ENCODE measurements around the gene PPFIBP1. TPM values are rescaled to one million over a fixed set of nuclear protein-coding genes. Genes with fewer than 3 reads are reported as not detected.

PPFIBP1 gene
- total and polyA plus RNA-seq, 2 of the 13 experiments (the other 11 are each of a cell fraction or from before 2014, with no cell fraction given), result 16.2 to 21.8 TPM

DNA sequence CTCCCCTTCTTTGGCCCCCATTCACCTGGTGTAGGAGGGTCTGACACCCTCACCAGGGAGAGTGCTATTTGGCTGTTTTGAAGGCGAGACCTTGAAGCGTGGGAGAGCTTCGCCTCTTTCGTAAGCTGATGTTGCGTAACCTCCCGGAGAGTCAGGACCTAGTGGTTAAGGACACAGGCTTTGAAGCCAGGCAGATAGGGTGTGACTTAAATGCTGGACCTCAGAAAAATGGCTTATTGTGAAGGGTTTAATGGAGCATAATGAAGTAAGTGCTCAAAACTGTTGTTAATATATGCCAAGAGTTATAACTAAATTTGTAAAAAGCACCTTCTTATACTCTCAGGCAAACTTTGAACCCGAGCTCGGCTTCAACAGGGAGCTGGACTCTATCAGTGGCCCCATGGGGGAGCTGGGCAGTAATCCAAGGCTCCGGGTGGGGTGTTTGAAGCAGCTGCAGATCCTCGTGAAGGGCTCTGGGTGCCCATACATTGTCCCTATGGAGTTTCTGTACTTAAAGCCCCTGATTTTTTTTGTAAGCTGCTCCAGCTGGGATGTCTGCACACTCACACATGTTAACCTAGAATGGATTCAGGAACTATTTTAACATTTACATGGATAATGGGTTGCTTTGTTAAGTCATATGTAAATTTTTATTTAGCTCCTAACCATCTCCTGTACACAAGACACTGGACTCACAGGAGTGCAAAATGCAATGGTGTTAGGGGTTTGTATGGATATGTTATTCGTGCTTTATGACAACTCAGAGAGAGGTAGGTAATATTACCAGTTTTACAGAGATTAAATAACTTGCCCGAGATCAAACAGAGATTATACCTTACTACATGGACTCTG is 26.0 kb downstream of the PPFIBP1 start (continued):
- TF ChIP-seq, protein P1, sequence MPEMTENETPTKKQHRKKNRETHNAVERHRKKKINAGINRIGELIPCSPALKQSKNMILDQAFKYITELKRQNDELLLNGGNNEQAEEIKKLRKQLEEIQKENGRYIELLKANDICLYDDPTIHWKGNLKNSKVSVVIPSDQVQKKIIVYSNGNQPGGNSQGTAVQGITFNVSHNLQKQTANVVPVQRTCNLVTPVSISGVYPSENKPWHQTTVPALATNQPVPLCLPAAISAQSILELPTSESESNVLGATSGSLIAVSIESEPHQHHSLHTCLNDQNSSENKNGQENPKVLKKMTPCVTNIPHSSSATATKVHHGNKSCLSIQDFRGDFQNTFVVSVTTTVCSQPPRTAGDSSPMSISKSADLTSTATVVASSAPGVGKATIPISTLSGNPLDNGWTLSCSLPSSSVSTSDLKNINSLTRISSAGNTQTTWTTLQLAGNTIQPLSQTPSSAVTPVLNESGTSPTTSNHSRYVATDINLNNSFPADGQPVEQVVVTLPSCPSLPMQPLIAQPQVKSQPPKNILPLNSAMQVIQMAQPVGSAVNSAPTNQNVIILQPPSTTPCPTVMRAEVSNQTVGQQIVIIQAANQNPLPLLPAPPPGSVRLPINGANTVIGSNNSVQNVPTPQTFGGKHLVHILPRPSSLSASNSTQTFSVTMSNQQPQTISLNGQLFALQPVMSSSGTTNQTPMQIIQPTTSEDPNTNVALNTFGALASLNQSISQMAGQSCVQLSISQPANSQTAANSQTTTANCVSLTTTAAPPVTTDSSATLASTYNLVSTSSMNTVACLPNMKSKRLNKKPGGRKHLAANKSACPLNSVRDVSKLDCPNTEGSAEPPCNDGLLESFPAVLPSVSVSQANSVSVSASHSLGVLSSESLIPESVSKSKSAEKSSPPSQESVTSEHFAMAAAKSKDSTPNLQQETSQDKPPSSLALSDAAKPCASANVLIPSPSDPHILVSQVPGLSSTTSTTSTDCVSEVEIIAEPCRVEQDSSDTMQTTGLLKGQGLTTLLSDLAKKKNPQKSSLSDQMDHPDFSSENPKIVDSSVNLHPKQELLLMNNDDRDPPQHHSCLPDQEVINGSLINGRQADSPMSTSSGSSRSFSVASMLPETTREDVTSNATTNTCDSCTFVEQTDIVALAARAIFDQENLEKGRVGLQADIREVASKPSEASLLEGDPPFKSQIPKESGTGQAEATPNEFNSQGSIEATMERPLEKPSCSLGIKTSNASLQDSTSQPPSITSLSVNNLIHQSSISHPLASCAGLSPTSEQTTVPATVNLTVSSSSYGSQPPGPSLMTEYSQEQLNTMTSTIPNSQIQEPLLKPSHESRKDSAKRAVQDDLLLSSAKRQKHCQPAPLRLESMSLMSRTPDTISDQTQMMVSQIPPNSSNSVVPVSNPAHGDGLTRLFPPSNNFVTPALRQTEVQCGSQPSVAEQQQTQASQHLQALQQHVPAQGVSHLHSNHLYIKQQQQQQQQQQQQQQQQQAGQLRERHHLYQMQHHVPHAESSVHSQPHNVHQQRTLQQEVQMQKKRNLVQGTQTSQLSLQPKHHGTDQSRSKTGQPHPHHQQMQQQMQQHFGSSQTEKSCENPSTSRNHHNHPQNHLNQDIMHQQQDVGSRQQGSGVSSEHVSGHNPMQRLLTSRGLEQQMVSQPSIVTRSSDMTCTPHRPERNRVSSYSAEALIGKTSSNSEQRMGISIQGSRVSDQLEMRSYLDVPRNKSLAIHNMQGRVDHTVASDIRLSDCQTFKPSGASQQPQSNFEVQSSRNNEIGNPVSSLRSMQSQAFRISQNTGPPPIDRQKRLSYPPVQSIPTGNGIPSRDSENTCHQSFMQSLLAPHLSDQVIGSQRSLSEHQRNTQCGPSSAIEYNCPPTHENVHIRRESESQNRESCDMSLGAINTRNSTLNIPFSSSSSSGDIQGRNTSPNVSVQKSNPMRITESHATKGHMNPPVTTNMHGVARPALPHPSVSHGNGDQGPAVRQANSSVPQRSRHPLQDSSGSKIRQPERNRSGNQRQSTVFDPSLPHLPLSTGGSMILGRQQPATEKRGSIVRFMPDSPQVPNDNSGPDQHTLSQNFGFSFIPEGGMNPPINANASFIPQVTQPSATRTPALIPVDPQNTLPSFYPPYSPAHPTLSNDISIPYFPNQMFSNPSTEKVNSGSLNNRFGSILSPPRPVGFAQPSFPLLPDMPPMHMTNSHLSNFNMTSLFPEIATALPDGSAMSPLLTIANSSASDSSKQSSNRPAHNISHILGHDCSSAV (CRISPR knock-in tag; IDR thresholded peaks at IDR 0.05; ENCODE audit: borderline replicate concordance), result no peak
- TF ChIP-seq TBX3 (IDR thresholded peaks at IDR 0.05; ENCODE audit: borderline replicate concordance), result peak; percentile 88
- TF ChIP-seq, protein P2, sequence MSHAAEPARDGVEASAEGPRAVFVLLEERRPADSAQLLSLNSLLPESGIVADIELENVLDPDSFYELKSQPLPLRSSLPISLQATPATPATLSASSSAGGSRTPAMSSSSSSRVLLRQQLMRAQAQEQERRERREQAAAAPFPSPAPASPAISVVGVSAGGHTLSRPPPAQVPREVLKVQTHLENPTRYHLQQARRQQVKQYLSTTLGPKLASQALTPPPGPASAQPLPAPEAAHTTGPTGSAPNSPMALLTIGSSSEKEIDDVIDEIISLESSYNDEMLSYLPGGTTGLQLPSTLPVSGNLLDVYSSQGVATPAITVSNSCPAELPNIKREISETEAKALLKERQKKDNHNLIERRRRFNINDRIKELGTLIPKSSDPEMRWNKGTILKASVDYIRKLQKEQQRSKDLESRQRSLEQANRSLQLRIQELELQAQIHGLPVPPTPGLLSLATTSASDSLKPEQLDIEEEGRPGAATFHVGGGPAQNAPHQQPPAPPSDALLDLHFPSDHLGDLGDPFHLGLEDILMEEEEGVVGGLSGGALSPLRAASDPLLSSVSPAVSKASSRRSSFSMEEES (CRISPR knock-in tag; IDR thresholded peaks at IDR 0.05), result peak; percentile 54; the same call in 1 of the 2 replicates
- TF ChIP-seq PLRG1 (conservative IDR thresholded peaks at IDR 0.05), result no peak
- no peak for TF ChIP-seq ZNF282 (IDR thresholded peaks at IDR 0.05; ENCODE audit: partially characterized antibody)
- no peak for TF ChIP-seq SCMH1 (CRISPR knock-in tag; IDR thresholded peaks at IDR 0.05; ENCODE audit: borderline replicate concordance)
- 0 out of 2 replicates have a peak, but pooled peaks have one; percentile 40 for TF ChIP-seq HOXD1 (CRISPR knock-in tag; IDR thresholded peaks at IDR 0.05)
- peak; percentile 85 for TF ChIP-seq ZBTB20 (CRISPR knock-in tag; IDR thresholded peaks at IDR 0.05; ENCODE audit: borderline replicate concordance, low read depth)
- 0 out of 2 replicates have a peak, but pooled peaks have one; percentile 64 for TF ChIP-seq TSC22D2 (CRISPR knock-in tag; IDR thresholded peaks at IDR 0.05; ENCODE audit: borderline replicate concordance)
- peak; percentile 80; the same call in 1 of the 2 replicates for TF ChIP-seq ARNT2 (CRISPR knock-in tag; IDR thresholded peaks at IDR 0.05; ENCODE audit: low read depth)
- TF ChIP-seq, protein P3, sequence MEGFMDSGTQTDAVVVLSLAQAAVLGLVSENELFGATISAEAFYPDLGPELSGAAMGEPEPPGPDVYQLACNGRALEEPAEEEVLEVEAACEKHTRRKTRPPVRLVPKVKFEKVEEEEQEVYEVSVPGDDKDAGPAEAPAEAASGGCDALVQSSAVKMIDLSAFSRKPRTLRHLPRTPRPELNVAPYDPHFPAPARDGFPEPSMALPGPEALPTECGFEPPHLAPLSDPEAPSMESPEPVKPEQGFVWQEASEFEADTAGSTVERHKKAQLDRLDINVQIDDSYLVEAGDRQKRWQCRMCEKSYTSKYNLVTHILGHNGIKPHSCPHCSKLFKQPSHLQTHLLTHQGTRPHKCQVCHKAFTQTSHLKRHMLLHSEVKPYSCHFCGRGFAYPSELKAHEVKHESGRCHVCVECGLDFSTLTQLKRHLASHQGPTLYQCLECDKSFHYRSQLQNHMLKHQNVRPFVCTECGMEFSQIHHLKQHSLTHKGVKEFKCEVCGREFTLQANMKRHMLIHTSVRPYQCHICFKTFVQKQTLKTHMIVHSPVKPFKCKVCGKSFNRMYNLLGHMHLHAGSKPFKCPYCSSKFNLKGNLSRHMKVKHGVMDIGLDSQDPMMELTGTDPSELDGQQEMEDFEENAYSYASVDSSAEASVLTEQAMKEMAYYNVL (CRISPR knock-in tag; IDR thresholded peaks at IDR 0.05; ENCODE audit: borderline replicate concordance), result peak; percentile 93
- TF ChIP-seq ZNF441 (CRISPR knock-in tag; IDR thresholded peaks at IDR 0.05; ENCODE audit: borderline replicate concordance), result peak; percentile 86
- 0 out of 2 replicates have a peak, but pooled peaks have one; percentile 80 for TF ChIP-seq BRCA1 (CRISPR knock-in tag; IDR thresholded peaks at IDR 0.05)
